ENCODE measurements around the gene IL1RL1. TPM values are rescaled to one million over a fixed set of nuclear protein-coding genes. Genes with fewer than 3 reads are reported as not detected.

Gene IL1RL1
- polyA plus RNA-seq, 1 donor from 2014 or later = not detected

DNA sequence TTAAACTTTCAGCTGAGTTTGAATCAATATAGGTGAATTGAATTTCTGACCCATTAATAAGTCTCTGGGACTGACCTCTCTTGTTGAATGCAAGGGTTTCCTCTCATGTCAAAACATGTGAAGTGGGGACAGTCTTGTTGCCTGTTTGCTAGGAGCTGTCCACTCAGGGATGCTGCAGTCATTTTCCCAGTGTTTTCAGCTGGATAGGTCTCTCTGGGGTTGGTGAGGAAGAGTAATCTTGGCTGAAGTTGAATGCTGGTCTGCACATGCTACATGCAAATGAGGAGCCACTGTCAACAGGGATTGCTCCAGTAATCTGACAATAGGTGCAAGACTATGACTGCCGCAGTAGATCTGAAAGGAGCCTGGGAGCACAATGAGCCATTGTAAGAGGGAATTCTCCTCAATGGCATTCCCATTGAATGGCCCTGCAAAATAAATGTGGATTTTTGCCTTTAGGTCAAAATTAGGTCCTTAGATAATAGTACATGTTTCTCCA lies 34.1 kb upstream of the IL1RL1 start:
- no peaks in the 10 kb centered on the region for H4K20me1 ChIP-seq (ENCODE audit: insufficient read depth)
- no peak overlapping the region for H2AFZ ChIP-seq (ENCODE audit: low read depth, low read length)
- H3F3A ChIP-seq (ENCODE audit: insufficient read depth, low read length, poor library complexity, severe bottlenecking) = no peaks in the 10 kb centered on the region
- no peaks in the 10 kb centered on the region for H3K79me2 ChIP-seq (replicated peaks; ENCODE audit: insufficient read depth, low read length)
- H3K4me3 ChIP-seq (ENCODE audit: low read length) = no peak overlapping the region
- no peak for TF ChIP-seq MXI1 (conservative IDR thresholded peaks at IDR 0.05; ENCODE audit: poor library complexity, severe bottlenecking)
- no peak for TF ChIP-seq SMC3 (conservative IDR thresholded peaks at IDR 0.05; ENCODE audit: poor library complexity)
- no peak for TF ChIP-seq EP300 (conservative IDR thresholded peaks at IDR 0.05; ENCODE audit: poor library complexity, severe bottlenecking)
- TF ChIP-seq, protein P1, sequence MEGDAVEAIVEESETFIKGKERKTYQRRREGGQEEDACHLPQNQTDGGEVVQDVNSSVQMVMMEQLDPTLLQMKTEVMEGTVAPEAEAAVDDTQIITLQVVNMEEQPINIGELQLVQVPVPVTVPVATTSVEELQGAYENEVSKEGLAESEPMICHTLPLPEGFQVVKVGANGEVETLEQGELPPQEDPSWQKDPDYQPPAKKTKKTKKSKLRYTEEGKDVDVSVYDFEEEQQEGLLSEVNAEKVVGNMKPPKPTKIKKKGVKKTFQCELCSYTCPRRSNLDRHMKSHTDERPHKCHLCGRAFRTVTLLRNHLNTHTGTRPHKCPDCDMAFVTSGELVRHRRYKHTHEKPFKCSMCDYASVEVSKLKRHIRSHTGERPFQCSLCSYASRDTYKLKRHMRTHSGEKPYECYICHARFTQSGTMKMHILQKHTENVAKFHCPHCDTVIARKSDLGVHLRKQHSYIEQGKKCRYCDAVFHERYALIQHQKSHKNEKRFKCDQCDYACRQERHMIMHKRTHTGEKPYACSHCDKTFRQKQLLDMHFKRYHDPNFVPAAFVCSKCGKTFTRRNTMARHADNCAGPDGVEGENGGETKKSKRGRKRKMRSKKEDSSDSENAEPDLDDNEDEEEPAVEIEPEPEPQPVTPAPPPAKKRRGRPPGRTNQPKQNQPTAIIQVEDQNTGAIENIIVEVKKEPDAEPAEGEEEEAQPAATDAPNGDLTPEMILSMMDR (IDR thresholded peaks at IDR 0.05; ENCODE audit: poor library complexity, severe bottlenecking) = no peak
- TF ChIP-seq TAF1 (IDR thresholded peaks at IDR 0.05; ENCODE audit: low read depth) = no peak
- TF ChIP-seq, protein P2, sequence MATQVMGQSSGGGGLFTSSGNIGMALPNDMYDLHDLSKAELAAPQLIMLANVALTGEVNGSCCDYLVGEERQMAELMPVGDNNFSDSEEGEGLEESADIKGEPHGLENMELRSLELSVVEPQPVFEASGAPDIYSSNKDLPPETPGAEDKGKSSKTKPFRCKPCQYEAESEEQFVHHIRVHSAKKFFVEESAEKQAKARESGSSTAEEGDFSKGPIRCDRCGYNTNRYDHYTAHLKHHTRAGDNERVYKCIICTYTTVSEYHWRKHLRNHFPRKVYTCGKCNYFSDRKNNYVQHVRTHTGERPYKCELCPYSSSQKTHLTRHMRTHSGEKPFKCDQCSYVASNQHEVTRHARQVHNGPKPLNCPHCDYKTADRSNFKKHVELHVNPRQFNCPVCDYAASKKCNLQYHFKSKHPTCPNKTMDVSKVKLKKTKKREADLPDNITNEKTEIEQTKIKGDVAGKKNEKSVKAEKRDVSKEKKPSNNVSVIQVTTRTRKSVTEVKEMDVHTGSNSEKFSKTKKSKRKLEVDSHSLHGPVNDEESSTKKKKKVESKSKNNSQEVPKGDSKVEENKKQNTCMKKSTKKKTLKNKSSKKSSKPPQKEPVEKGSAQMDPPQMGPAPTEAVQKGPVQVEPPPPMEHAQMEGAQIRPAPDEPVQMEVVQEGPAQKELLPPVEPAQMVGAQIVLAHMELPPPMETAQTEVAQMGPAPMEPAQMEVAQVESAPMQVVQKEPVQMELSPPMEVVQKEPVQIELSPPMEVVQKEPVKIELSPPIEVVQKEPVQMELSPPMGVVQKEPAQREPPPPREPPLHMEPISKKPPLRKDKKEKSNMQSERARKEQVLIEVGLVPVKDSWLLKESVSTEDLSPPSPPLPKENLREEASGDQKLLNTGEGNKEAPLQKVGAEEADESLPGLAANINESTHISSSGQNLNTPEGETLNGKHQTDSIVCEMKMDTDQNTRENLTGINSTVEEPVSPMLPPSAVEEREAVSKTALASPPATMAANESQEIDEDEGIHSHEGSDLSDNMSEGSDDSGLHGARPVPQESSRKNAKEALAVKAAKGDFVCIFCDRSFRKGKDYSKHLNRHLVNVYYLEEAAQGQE (IDR thresholded peaks at IDR 0.05; ENCODE audit: borderline replicate concordance) = no peak
- TF ChIP-seq POLR2AphosphoS5 (IDR thresholded peaks at IDR 0.05) = no peak
- TF ChIP-seq EZH2 (IDR thresholded peaks at IDR 0.05; ENCODE audit: borderline replicate concordance, insufficient read depth, low read length, poor library complexity, severe bottlenecking) = no peak
- no peaks in the 10 kb centered on the region for H3K27me3 ChIP-seq (ENCODE audit: insufficient read depth, low read depth, low read length)
- H3K4me2 ChIP-seq (ENCODE audit: low read length) = no peak overlapping the region
- no peaks in the 10 kb centered on the region for H3K9me2 ChIP-seq (ENCODE audit: insufficient read depth, low read length)
- H3K9me3 ChIP-seq (ENCODE audit: low read length) = no peaks in the 10 kb centered on the region
- H3K9ac ChIP-seq (ENCODE audit: low read length) = no peak overlapping the region
- no peaks in the 10 kb centered on the region for H3K36me3 ChIP-seq (ENCODE audit: insufficient read depth, low read length)
- H3K27ac ChIP-seq (ENCODE audit: low read length) = no peak overlapping the region

DNA sequence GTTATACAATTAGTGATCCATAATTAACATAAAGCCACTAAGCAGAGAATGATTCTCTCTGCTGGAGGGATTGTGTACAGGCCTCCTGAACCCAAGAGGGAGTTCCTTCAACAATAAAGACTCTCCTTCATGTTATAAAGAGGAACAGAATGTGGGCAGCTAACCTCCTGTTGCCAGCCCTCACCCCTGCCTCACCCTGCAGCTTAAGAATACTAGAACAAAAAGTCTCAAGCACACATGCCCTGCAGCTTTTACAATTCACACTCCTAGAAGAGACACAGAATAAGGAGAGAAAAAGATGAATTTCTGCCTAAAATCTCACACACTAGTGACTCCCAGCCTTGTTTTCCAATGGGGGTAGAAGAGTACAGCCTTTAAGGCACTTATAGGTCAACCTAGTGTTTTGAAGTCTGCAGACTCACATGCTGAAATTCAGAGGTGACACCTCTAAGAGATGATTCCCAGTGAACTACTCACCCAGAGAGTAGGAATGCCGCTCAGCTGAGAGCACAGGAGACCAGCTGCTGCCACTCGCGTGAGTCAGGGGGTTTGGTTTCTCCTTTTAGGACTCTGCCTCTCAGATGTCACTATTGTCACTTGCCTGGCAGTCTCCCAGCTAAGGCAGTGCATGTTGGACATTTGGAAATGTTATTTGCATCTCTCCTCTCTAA lies 32.5 kb upstream of the IL1RL1 start:
- Histone ChIP-seq H3K4me3 (ENCODE audit: low read length) (no peak overlapping the region), H3K36me3 (ENCODE audit: insufficient read depth, low read length) (no peaks in the 10 kb centered on the region), H3K9me2 (ENCODE audit: insufficient read depth, low read length) (no peaks in the 10 kb centered on the region), H3K27ac (ENCODE audit: low read length) (no peak overlapping the region), H2AFZ (ENCODE audit: low read depth, low read length) (no peak overlapping the region), H3K9ac (ENCODE audit: low read length) (no peak overlapping the region), H3K9me3 (ENCODE audit: low read length) (no peaks in the 10 kb centered on the region), H3K27me3 (ENCODE audit: insufficient read depth, low read depth, low read length) (no peaks in the 10 kb centered on the region), H3K79me2 (replicated peaks; ENCODE audit: insufficient read depth, low read length) (no peaks in the 10 kb centered on the region), H3F3A (ENCODE audit: insufficient read depth, low read length, poor library complexity, severe bottlenecking) (no peaks in the 10 kb centered on the region), H3K4me2 (ENCODE audit: low read length) (no peak overlapping the region), H4K20me1 (ENCODE audit: insufficient read depth) (no peaks in the 10 kb centered on the region)
- TF ChIP-seq, protein P2 (IDR thresholded peaks at IDR 0.05; ENCODE audit: borderline replicate concordance) = no peak
- TF ChIP-seq, protein P1 (IDR thresholded peaks at IDR 0.05; ENCODE audit: poor library complexity, severe bottlenecking) = no peak
- TF ChIP-seq SMC3 (conservative IDR thresholded peaks at IDR 0.05; ENCODE audit: poor library complexity) (no peak), POLR2AphosphoS5 (IDR thresholded peaks at IDR 0.05) (no peak), TAF1 (IDR thresholded peaks at IDR 0.05; ENCODE audit: low read depth) (no peak), RAD21 (conservative IDR thresholded peaks at IDR 0.05) (no peak), EZH2 (IDR thresholded peaks at IDR 0.05; ENCODE audit: borderline replicate concordance, insufficient read depth, low read length, poor library complexity, severe bottlenecking) (no peak), EP300 (conservative IDR thresholded peaks at IDR 0.05; ENCODE audit: poor library complexity, severe bottlenecking) (no peak), MXI1 (conservative IDR thresholded peaks at IDR 0.05; ENCODE audit: poor library complexity, severe bottlenecking) (no peak)
